NCI-H2196 (cell line): Measurements from ENCODE around the gene CALML3.
A peak's percentile ranks its signal among the peaks of the same experiment; 100 is the strongest.
"Not testable (repeated sequence)": the region's sequence is repeated elsewhere in the genome, so short reads cannot be mapped to it uniquely, and the experiment has no call there.

Experiments used
- DNase-seq: peaks from one replicate; lab custom pipeline; 2025; ENCODE audit not compliant: unreplicated experiment; lab: John Stamatoyannopoulos, UW

CALML3 gene

GRCh38 chr10:5524641-5525560 lies at the start of gene CALML3:
Gene CALML3, plus strand, starts transcription at chr10:5524961. Its CDS starts 125 bp downstream, at chr10:5525086.
- no peak for DNase-seq

DNA sequence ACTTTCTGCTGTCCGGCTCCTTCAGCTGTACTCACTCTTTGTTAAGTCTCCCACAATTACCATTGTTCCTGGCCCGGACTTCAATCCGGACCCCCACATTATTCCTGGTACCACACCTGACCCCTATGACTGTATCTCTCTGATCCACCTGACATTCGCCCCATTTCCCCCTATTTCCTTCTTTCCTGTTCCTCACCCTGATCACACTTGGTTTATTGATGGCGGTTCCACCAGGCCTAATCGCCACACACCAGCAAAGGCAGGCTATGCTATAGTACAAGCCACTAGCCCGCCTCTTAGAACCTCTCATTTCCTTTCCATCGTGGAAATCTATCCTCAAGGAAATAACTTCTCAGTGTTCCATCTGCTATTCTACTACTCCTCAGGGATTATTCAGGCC lies 49.7 kb upstream of the CALML3 start:
- not testable (repeated sequence) for DNase-seq

DNA sequence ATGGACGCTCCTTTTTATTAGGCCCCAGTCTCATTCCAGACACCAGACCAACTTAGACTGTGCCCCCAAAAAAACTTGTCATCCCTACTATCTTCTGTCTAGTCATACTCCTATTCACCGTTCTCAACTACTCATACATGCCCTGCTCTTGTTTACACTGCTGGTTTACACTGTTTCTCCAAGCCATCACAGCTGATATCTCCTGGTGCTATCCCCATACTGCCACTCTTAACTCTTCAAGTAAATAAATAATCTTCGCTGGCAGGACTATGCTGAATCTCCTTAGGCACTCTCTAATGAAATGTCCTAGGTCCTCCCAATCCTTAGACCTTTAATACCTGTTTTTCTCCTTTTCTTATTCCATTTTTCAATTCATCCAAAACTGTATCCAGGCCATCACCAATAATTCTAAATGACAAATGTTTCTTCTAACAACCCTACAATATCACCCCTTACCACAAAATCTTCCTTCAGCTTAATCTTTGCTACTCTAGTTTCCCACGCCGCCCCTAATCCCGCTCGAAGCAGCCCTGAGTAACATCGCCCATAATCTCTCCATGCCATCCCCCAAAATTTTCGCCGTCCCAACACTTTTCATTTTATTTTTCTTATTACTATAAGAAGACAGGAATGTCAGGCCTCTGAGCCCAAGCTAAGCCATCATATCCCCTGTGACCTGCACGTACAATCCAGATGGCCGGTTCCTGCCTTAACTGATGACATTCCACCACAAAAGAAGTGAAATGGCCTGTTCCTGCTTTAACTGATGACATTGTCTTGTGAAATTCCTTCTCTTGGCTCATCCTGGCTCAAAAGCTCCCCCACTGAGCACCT lies 48.6 kb upstream of the CALML3 start:
- DNase-seq, result not testable (repeated sequence)

DNA sequence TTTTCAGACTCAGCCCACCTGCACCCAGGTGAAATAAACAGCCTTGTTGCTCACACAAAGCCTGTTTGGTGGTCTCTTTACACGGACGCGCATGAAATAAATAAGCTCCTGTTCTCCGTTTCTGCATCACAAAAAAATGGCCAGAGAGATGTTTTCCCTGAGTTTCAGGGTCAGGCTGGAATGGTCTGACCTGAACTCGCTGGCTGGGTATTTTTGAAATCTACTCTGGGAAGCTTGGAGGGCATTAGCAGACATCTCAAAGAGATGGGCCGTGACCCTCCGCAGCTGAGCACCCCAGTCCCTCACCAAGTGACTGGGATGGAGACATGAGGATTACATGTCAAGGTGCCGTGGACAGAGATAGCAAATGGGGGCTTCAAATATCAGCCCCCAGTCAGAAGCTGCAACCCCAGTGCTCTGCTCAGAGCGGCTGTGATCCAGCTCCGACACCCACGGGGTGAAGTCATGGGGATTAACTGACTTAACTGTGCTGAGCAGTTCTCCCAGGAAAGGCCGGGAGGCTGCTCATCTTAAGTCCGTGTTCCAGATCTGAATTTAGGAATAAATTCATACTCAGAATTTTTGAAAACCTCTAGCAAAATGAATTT lies 47.7 kb upstream of the CALML3 start:
- no peak for DNase-seq

- DNase-seq, result no peak
These were observed 46.6 kb upstream of the CALML3 start for GRCh38 chr10:5477948-5478693.

GRCh38 chr10:5478694-5479305 lies 46.0 kb upstream of the CALML3 start:
- DNase-seq, result no peak

- no peak for DNase-seq
These were observed 45.1 kb upstream of the CALML3 start for GRCh38 chr10:5479481-5480161.

DNA sequence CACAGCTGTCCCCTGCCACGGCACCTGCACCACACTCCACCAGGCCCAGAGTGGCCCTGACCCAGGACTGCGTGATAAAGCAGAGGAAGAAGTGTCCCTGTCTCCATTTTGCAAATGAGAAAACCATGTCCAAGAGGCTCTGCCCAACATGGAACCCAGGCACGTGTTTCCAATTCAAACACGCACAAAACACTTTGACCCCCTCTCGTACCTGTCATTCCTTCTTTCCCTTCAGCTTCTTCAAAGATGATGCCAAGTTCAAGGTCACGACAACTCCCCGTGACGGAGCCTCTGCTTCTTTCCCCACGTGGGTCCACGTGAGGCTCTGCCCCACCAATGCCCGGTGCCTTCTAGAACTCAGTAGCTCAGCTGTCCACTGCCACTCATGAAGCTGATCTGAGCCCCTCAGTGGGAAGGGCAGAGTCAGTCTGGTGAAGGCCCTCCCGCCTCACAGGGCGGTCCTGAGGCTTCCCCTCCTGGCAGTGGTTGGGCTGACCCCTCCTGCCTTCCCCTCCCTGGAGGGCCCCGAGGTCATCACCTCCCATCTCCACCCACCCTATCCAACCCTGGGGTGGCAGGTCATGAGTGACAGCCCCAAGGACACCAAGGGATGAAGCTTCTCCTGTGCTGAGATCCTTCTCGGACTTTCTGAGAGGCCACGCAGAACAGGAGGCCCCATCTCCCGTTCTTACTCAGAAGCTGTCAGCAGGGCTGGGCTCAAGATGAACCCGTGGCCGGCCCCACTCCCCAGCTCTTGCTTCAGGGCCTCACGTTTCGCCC lies 44.4 kb upstream of the CALML3 start:
- no peak for DNase-seq

GRCh38 chr10:5481121-5481520 lies 43.6 kb upstream of the CALML3 start:
- DNase-seq, result no peak

- DNase-seq, result no peak
These were observed 42.7 kb upstream of the CALML3 start for GRCh38 chr10:5482016-5482415.

GRCh38 chr10:5484205-5484604 lies 40.6 kb upstream of the CALML3 start:
- no peak for DNase-seq

DNA sequence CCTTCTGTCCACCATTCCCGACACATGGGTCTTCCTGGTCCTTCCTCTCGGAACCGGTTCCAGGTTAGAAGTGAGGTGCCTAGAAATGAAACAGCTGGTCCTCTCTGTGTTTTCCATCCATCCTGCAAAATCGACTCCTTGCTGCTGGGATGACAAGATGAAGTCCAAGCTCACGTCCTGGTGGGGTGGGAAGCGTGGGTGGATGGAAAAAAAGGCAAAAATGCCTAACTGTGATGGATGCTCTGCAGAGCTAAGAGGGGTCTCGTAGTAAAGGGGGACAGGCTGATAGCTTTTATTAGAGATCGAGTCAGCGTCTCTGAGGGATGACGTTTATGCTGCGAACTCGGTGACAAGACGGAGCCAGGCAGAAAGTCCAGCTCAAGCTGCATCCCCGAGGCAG lies 39.5 kb upstream of the CALML3 start:
- DNase-seq, result no peak

DNA sequence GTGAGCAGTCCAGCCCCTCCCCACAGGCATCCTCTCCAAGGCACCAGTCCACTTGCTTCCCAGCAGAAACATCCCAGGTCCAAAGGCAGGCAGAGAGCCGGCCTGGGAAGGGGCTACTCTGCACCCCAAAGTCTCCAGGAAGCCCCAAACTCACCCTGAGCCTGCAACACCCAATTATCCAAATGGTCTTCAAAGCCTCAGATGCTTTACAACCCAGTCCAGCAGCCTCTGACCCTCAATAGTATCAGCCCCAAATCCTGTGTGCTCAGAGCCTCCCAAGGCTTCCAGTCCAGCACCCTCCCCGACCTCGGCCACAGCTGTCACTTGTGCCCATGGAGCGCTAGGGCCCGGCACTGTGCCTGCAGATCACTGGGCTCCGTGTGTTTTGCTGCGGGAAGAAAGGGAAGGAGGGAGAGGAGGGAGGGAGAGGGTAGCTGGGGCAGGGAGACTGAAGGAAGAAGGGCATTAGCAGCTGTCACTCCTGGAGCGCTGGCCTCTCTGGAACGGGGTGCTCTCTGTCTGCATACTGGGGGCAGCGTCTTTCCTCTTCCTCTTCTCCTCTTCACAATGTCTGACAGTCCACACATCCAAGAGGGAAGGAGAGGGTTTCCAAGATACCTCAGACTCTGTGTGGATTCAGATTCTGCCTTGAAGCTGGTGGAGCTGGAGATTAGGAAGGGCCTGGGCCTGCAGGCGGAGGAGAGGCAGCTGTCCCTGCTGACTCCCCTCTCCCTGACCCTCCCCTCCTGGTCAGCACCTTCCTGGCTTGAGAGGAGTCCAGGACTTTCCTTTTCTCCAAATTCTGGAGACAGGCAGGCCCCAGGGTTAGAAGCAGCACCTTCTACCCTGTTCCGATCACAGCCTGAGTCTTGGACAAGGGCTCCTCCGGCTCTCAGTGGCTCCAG lies 38.6 kb upstream of the CALML3 start:
- DNase-seq, result no peak

GRCh38 chr10:5486853-5487235 lies 37.9 kb upstream of the CALML3 start:
- DNase-seq, result no peak

DNA sequence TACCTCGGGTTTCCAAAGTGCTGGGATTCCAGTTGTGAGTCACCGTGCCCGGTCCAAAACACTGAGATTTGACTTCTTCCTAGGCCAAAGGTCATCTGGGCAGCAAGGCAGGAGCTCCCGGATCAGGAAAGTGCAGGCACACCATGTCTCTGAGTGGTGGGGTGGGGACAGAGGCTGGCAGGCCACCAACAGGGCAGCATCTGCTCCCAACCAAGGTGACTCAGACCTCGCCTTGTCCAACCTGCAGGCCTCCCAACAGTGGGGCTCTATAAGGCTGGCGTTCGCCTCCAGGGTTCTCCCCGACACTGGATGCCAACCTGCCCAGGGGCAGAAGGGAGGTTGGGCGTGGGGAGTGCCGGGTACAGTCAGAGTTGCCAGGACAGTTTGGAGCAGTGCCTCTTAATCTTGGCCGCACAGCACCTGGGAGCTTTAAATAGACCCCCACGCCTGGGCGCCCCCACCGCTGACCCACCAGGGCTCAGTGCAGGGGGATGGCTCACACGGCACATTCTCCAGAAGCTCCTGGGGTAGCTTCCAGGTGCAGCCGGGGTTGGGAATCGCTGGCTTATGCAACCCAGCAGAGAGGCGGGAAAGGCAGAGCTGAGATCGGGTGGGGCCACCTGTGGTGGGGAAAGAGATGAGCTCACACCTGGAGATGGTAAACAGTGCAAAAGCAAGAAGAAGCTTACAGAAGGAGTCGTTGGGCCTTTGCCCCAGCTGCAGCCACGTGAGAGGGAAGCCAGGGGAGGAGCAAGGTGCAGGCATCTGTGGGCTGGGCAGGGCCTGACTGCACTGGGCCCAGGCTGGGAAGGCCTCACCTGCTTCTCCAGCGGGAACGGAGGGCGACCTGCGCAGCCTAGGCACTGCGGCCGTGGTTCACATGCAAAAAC lies 36.2 kb upstream of the CALML3 start:
- DNase-seq, result peak; percentile 33

GRCh38 chr10:5490032-5490431 lies 34.7 kb upstream of the CALML3 start:
- no peak for DNase-seq
